Astrocyte of the hippocampus (primary cell): ENCODE results near the gene ZNF512.
"Not testable (repeated sequence)": the region's sequence is repeated elsewhere in the genome, so short reads cannot be mapped to it uniquely, and the experiment has no call there.

ENCODE experiments used
- DNase-seq: peaks from one replicate; pipeline ENCODE4 v3.0.0; 2011; ENCODE audit warnings: low read depth, low spot score

The ZNF512 gene

GRCh38 chr2:27582129-27582694 is 630 bp upstream of the ZNF512 start:
- no peak for DNase-seq

- peak; percentile 26 for DNase-seq
Measured at GRCh38 chr2:27583390-27583915, 611 bp downstream of the ZNF512 start.

DNA sequence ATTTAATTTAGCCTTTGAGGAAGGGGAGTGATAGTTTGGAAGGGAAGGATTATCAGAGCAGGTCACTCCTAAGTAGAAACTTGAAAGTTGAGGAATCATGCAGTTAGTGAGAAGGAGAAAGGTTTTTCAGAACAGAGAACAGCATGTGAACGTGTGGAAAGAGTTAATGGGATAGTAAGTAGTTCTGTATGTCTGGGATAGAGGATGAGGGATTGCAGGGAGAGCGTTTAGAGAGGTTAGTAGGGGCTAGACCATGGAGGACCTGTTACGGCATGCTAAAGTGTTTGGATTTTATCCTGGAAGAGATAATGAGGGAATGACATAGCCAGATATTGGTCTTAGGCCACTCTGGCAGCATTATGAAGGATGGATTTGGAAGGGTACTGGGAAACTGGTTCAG is 1.8 kb downstream of the ZNF512 start:
- no peak for DNase-seq

GRCh38 chr2:27587025-27587424 is 4.2 kb downstream of the ZNF512 start:
- DNase-seq, result no peak

DNA sequence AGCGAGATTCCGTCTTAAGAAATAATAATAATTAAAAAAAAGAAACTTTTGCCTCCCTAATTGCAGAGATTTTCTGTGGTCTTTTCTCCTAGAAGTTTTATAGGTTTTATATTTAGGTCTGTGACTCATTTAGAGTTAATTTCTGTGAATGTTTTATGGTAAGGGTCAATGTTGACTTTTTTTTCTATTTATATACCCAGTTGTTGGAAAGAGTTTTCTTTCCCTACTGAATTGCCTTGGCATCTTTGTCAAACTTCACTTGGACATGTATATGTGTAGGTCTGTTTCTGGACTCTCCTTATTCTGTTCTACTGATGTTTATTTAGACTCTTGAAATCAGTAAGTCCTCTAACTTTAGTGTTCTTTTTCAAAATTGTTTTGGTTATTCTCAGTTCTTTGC is 5.5 kb downstream of the ZNF512 start:
- no peak for DNase-seq

GRCh38 chr2:27591745-27592144 is 8.9 kb downstream of the ZNF512 start:
- no peak for DNase-seq

- DNase-seq, result no peak
Measured at GRCh38 chr2:27593240-27593639, 10.4 kb downstream of the ZNF512 start.

DNA sequence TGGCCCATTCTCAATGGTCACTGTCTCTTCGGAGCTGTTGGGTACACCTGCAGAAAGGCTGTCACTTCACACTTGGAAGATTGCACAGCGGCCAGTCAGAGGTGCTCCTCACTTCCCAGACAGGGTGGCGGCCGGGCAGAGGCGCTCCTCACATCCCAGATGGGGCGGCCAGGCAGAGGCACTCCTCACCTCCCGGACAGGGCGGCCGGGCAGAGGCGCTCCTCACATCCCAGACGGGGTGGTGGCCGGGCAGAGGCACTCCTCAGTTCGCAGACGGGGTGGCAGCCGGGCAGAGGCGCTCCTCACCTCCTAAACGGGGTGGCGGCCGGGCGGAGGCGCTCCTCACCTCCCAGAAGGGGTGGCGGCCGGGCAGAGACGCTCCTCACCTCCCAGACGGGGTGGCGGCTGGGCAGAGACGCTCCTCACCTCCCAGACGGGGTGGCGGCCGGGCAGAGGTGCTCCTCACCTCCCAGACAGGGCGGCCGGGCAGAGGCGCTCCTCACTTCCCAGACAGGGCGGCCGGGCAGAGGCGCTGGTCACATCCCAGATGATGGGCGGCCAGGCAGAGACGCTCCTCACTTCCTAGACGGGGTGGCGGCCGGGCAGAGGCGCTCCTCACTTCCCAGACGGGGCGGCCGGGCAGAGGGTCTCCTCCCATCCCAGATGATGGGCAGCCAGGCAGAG is 11.3 kb downstream of the ZNF512 start:
- DNase-seq, result not testable (repeated sequence)

GRCh38 chr2:27595412-27595811 is 12.6 kb downstream of the ZNF512 start:
- DNase-seq, result not testable (repeated sequence)

GRCh38 chr2:27596627-27597026 is 13.8 kb downstream of the ZNF512 start:
- DNase-seq, result no peak

DNA sequence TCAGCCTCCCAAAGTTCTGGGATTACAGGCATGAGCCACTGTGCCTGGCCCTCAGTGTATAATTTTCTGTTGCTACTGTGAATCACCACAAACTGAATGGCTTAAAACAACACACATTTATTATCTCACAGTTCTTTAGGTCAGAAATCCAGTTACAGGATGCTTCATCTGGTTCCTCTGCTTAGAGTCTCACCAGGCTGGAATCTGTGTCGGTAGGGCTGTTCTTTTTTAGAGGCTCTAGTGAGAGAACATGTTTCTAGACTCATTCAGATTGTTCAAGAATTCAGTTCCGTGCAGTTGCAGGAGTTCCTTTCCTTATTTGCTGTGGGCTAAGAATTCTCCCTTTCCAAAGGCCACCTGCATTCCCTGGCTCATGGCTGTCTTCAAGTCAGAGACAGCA is 23.8 kb downstream of the ZNF512 start:
- DNase-seq, result peak; percentile 49

GRCh38 chr2:27613985-27614384 is 31.1 kb downstream of the ZNF512 start:
- no peak for DNase-seq

DNA sequence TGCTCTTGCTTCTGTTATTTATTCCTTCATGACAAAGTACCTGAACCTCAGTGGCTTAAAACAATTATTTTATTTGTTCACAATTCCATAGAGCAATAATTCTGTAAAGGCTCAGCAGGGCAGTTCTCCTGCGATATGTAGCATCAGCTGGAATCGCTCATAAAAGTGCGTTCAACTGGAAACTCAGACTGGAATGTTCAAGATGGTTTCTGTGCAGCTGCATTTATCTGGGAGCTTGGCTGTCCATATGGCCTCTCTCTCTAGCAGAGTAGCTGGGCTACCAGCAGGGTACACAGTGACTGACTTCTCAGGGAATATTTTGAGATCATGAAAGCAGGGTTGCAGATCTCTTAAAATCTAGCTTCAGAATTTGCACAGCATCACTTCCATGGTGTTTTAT is 32.5 kb downstream of the ZNF512 start:
- no peak for DNase-seq

DNA sequence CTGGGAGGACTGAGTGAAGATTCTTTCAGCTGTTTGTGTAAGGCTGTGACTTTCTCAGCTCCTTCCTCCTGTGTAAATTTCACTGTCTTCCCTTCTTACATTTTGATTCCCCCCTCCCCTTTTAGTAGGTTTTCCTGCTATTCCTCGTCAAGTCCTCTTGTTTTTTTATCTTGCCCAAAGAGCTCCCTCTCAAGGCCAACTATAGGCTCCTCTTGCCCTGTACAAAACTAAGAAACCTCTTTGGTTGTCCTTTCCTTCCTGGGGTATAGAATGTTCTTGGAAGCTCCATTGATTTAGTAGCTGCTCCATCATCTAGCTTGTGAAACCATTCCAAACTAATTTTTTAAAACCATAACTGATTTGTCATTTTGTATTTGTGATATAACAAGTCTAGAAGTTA is 38.7 kb downstream of the ZNF512 start:
- no peak for DNase-seq

GRCh38 chr2:27622921-27623384 is 40.1 kb downstream of the ZNF512 start:
- DNase-seq, result peak; percentile 93

DNA sequence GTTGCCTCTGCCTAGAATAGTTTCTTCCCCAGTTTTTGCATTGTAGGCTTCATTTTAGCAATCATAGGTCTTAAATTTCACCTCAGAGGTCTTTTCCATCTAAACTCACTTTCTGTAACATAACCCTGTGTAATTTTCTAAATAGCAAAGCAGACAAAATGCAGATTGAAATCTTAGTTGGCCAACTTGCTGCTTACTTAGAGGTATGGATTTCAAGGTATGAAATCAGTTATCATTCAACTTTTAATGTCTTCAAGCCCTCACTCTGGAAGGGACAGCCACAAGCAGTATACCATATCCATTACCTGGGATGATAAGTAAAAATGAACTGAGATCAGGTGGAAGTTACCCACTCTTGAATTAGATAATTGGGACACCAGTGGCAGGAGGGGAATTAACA is 42.1 kb downstream of the ZNF512 start:
- no peak for DNase-seq

- DNase-seq, result not testable (repeated sequence)
Measured at GRCh38 chr2:27626323-27626722, 43.5 kb downstream of the ZNF512 start.

DNA sequence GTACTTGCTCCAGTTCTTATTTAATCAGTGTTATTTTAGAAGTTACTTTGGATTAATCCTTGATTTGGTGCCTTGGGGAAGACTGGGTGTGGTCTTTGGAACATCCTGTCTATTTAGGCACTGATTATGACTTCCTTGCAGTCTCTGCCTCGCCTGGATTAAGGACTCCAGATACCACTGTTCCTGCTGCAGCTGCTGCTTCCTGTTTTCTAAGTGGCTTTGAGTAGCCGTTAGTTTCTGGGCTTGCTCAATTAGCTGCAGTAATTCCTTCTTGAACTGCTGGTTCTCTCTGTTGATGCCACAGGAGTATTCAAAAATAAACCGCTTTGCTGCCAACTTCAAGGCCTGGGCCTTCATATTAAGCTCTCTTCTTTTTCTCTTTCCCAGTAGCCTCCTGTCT is 44.1 kb downstream of the ZNF512 start:
- not testable (repeated sequence) for DNase-seq

DNA sequence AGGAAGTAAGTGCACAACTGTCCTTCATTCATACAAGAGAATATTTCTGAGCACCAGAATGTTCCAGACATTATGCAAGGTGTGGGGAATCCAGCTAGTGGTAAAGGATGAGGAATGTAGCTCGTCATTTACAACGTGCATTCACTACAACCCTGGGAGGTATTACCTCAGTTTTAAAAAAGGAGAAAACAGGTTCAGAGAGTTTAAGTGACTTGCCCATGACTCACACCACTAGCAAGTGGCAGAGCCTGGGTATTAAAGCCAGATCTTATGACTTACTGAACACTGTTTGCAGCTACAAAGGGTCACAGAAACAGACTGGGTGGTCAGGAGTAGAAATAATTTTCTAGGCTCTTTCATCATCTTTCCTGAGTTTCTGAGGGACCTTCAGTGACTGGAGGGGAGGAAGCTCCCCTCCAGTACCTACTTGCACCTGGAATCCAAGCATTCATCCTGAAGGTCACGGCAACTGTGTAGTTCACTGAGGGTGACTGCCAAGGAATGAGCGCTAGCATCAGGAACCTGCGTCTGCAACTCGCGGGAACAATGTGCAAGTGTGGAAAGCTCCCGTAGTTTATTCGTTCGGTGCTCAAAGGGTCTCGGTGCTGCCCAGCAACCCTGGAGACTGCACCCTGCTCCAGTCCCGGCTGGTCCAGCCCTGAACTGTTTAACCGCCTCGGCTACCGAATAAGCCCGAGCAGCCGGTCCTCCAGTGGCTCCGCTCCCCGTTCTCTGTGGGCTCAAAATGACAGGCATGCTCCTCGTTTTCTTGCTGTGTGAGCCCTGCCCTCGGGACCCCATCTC is 45.3 kb downstream of the ZNF512 start:
- DNase-seq, result peak; percentile 95

DNA sequence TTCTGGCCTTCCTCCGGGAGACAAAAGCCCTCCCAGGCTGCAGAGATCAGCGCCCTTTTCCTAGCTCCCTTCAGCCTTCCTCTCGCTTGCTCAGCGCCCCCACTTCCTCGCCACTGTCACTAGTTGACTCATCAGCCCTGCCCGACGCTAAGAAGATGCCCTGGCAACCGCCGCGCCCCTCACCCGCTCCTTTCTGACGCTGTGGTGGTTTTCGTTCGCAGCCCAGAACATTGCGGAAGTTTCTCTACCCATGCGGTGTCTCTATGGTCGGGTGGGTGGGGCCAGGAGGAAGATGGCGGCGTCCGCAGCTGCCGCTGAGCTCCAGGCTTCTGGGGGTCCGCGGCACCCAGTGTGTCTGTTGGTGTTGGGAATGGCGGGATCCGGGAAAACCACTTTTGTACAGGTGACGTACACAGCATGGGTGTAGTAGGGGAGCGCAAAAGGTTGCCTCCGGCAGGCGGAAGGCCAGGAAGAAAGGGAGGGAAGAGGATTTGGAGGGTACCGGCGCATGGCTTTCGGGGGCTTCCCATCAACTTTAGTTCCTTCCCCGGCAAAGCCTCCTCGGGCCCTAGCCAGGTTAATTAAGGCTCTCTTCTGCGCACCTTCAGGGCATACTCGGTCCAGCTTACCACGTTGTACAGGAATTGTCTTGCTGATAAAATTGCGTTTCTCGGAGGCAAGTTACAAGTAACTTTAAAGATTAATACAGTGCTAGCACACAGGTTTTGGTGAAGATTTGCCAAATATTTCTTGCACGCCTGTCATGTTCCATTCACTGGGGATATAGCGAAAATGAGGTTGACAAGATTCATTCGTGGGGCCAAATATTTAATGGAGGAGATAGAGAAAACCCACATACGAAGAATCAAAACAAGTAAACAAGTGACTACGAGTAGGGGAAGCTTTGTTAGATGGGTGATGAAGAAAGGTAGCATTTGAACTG is 46.2 kb downstream of the ZNF512 start, which contains the start of the genes CCDC121 and GPN1:
TSS of gene CCDC121 (minus strand) at position 246 of the 943 bp plus-strand sequence. CDS start 1,213 bp downstream, outside the sequence.
TSS of gene GPN1 (plus strand) at position 284 of the 943 bp plus-strand sequence. CDS start at position 293, 9 bp downstream.
- DNase-seq, result peak; percentile 98

GRCh38 chr2:27630257-27630656 is 47.4 kb downstream of the ZNF512 start:
- DNase-seq, result not testable (repeated sequence)
